D341Med (cell line): Measurements from ENCODE around the gene STRAP.
A peak's percentile ranks its signal among the peaks of the same experiment; 100 is the strongest.
"Not testable (repeated sequence)": the region's sequence is repeated elsewhere in the genome, so short reads cannot be mapped to it uniquely, and the experiment has no call there.

ENCODE experiments used
- DNase-seq: peaks from one replicate; pipeline ENCODE4 v3.0.0; 2012; ENCODE audit warnings: low spot score

STRAP gene

DNA sequence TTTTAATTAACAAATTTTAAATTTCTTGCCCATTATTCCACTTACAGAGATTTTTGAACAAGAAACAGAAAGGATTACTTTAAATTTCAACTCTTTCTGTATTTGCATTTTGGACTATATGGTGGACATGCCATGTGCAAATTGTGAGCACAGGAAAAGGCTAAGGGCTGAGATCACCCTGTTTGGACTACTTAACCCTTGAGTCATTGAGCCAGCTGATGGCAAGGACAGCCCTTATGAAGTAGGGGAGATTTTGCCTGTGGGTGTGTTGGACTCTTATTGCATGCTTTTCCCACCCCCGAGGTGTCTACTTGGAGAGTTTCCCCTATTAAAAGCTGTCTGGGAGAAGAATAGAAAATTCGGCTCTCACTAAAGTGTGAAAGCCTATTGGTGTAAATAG, 46.2 kb downstream of the STRAP start:
- no peak for DNase-seq

DNA sequence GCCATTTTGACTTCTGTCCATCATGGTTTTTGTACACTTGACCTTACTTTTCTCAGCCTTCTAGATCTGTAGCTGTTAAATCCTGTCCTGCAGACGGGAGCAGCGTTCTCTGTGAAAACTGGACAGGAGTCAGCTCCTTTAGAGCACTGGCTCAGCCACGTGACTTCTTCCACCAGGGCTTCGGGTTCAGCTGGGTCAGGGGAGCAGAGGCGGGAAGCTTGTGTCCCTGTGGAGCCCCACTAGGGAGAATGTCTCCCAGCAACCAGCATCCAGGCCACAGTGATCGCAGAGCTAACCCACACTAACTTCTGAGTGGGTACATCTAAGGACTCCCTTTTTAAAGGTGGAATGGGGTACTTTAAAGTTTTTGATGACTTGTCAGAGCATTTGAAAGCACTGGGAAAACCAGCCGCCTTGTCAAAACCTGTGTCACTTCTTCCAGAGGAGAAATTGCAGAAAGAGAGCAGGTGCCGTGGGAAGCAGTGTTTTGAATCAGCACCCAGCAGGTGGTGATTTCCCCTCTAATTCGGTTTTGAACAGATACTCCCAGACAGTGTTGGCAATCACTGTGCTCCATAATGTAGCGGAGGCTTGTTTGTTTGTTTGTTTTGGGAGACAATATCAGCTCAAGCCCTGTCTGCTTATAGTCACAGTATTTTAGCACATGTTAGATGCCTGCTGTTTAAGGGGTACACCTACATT, 46.8 kb downstream of the STRAP start:
- no peak for DNase-seq

DNA sequence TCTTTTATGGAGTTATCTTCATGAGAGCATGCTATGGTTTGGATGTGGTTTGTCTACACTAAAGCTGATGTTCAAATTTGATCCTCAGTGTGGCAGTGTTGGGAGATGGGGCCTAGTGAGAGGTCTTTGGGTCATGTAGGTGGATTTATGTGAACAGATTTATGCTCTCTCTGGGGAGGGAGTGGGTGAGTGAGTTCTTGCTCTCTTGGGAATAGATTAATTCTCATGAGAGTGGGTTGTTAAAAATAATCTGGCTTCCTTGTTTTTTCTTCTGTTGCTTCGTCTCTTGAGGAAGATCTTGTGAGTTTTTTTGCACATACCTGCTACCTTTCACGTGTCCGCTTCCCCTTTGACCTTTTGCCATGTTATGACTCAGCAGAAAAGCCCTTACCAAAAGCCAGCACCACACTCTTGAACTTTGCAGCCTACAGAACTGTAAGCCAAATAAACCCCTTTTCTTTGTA, 49.4 kb downstream of the STRAP start:
- DNase-seq = peak; percentile 58

DNA sequence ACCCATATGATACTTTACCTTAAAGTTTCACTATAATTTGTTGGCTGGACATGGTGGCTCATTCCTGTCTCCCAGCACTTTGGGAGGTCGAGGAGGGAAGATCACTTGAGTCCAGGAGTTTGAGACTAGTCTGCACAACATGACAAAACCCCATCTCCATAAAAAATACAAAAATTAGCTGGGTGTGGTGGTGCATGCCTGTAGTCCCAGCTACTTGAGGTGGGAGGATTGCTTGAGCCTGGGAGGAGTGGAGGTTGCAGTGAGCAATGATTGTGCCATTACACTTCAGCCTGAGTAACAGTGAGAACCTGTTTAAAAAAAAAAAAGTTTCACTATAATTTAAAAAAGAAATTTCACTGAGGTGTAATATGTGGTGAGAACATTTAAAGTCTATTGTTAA, 50.1 kb downstream of the STRAP start:
- no peak for DNase-seq

DNA sequence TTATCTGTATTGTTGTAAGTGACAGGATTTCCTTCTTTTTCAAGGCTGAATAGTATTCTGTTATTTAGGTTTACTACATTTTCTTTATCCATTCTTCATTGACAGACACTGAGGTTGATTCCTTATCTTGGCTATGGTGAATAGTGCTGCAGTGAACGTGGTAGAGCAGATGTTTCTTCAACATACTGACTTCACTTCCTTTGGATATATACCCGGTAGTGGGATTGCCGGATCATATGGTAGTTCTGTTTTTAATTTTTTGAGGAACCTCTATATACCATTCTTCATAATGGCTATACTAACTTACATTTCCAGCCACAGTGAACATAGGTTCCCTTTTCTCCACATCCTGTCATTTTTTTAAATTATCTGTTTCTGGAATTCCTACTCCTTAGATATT, 50.8 kb downstream of the STRAP start:
- no peak for DNase-seq

DNA sequence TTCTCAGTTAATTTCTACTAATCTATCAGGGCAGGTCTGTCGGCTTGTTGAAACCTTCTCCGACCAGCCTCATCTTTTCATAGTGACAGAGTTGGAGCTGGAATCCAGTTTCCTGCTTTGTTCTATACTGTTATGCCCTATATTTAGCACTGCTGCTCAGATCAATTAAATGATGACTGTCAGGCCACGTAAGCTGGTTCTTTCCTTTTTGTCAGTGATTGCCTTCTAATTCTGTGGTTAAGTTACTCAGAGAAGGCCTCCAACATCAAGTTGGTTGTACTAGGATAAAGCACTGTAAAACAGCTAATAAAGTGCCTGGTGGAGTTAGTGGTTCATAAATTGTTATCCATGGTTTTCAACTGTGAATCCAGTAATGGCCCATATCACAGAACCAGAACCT, 51.6 kb downstream of the STRAP start:
- DNase-seq = no peak

DNA sequence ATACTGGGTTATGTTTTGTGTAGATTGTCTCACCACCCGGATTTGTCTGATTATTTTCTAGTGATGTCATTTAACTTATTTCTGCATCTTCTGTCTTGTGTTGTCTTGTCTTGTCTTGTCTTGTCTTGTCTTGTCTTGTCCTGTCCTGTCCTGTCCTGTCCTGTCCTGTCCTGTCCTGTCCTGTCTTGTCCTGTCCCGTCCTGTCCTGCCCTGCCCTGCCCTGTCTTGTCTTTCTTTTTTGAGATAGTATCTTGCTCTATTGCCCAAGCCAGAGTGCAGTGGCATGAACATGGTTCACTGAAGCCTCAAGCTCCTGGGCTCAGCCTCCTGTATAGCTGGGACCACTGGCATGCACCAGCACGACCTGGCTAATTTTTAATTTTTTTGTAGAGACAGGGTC, 54.6 kb downstream of the STRAP start:
- DNase-seq = no peak

DNA sequence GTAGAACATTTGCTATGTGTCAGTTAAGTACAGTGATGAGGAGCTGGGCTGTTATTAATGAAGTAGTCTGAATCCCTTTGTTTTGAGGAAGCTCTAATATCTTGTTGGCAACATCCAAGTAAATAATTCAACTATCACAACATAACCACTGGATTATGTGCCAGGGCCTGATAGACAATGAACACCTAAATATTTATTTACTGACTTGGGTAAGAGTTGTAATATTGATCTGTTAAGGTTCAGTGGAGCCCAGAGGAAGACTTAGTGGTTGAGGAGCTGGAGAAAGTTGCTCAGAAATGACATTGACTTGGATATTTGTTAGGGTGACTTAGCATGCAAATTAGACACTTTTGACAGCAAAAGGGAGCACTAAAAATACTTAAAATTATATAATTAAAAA, 55.7 kb downstream of the STRAP start:
- DNase-seq = no peak

DNA sequence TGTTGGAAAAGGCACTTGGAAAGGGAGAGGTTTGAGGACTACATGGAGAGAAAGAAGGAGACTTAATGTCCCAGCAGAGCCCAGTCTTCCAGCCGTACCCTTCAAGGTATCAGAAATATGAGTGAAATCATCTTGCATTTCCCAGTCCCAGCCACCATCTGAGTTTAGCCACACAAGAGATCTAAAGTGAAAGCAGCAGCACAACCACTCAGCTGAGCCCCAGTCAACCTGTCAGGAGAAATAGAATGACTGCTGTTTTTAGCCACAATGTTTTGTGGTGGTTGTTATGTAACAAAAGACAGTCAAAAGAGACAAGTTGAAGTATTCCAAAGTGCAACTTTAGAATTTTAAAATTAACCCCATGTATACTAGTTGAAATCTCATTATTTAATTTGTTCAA, 56.9 kb downstream of the STRAP start:
- no peak for DNase-seq

DNA sequence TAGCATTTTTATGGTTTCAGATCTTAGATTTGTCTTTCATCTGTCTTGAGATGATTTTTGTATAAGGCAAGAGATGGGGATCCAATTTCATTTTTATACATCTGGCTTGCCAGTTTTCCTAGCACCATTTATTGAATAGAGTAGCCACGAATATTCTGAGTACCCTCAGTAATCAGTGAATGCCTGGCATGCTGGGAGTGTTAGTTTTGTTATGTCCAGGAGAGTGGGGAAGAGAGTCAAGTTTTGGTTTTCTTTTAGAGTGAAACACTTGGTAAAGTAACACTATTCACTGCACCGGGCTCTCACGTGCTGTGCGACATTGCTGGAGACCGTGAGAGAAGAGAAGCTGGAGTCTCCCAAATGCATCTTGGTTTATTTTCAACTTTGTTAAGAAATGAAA, 60.3 kb downstream of the STRAP start:
- DNase-seq = no peak

DNA sequence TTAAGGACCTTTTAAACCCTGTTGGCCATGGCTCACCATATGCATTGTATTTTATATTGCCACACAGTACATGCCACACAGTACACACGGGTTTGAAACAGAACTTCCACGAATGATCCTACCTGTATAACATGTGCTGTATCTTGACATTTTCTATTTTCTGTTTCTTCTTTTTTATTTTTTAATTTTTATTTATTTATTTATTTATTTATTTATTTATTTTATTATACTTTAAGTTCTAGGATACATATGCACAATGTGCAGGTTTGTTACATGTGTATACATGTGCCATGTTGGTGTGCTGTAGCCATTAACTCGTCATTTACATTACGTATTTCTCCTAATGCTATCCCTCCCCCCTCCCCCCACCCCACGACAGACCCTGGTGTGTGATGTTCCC, 61.3 kb downstream of the STRAP start:
- not testable (repeated sequence) for DNase-seq

DNA sequence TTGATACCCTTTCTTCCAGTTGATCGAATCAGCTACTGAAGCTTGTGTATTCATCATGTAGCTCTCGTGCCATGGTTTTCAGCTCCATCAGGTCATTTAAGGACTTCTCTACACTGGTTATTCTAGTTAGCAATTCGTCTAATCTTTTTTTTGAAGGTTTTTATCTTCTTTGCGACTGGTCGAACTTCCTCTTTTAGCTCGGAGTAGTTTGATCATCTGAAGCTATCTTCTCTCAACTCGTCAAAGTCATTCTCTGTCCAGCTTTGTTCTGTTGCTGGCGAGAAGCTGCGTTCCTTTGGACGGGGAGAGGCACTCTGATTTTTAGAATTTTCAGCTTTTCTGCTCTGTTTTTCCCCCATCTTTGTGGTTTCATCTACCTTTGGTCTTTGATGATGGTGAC, 66.3 kb downstream of the STRAP start:
- DNase-seq = not testable (repeated sequence)
